22Rv1 (cell line): ENCODE measurements around the gene MRPS16.

Source experiments
- CTCF ChIP-seq: fragments of 450-650 bp; IDR thresholded peaks from 2 replicates; pipeline ENCODE4 v1.5.1; 2017; ENCODE audit warnings: mild to moderate bottlenecking
- ZFX ChIP-seq: fragments of 450-650 bp; IDR thresholded peaks from 2 replicates; pipeline ENCODE4 v1.6.1; 2017; ENCODE audit warnings: antibody characterized with exemption, borderline replicate concordance

DNA sequence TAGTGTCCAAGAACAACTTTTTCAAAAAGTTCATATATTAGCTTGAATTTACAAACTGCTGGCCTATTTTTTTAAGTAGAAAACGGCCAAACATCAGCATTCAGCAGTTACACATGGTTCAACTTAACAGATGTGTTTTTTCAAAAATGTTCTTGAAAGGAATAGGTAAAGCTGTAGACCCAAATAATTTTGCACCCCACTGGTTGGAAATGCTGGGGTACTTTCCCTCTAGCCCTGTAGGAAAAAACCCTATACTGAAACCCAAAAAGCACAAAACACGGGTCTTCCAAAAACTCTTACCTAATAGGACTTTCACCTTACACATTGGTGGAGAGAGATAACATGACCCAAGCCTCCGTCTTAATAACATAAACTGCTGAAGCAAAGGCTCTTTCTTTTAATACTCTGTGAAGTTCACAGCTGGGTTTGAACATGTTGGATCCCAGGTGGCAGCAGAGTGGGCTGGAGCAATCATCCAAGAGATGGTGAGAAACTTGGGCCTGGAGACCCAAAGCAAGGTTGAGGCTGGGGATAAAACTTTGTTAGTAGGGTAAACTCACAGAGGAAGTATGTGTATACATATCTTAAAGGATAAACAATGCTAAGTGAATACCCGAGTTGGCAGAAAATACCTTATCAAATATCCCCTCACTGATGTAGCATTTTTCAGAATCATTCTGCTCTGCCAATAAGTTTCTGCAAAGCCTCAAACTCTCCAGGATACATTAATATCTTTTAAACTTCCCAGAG is 4.8 kb downstream of the MRPS16 start:
- no peak for TF ChIP-seq CTCF
- no peak for TF ChIP-seq ZFX
